ENCODE measurements around the gene ANKRD12. TPM values are rescaled to one million over a fixed set of nuclear protein-coding genes. Genes with fewer than 3 reads are reported as not detected.

ANKRD12 gene
- total RNA-seq, 1 experiment from 2014 or later = 31.6 TPM

- no peak overlapping the region for H2AFZ ChIP-seq
- no peaks in the 10 kb centered on the region for H3K27me3 ChIP-seq (ENCODE audit: insufficient read depth, low read depth)
- H3K4me3 ChIP-seq = no peak overlapping the region
- no peak for DNase-seq
- ChIA-PET POLR2A (ENCODE audit: unreplicated experiment) (no interaction called here), CTCF (interaction anchor here (0.6 kb wide), 1 partner anchor 34 kb away, joined by 4 read pairs; no protein-coding TSS in a partner anchor)
- H3F3A ChIP-seq (ENCODE audit: insufficient read depth, low read depth) = peaks cover 18% of the 10 kb centered on the region
- H3K9me3 ChIP-seq (ENCODE audit: insufficient read depth, low read depth) = no peaks in the 10 kb centered on the region
- BruUV-seq (replicated peaks) = no TSS peak
- peaks cover 11% of the 10 kb centered on the region for H4K20me1 ChIP-seq (ENCODE audit: insufficient read depth)
- H3K79me2 ChIP-seq (ENCODE audit: low read depth) = peaks cover 45% of the 10 kb centered on the region
- TF ChIP-seq EZH2 (IDR thresholded peaks at IDR 0.05; ENCODE audit: low read depth) = no peak
- intact Hi-C loops (cut with micrococcal nuclease; ENCODE audit: unreplicated experiment) = no loop called here
- peaks cover 49% of the 10 kb centered on the region for H3K36me3 ChIP-seq (ENCODE audit: low read depth)
- H3K9me2 ChIP-seq (ENCODE audit: insufficient read depth) = no peaks in the 10 kb centered on the region
- no peak overlapping the region for H3K27ac ChIP-seq
- no peaks in the 10 kb centered on the region for H3K4me1 ChIP-seq (replicated peaks; ENCODE audit: insufficient read depth)
- no peak overlapping the region for H3K4me2 ChIP-seq
These were observed 11.8 kb upstream of the ANKRD12 start for GRCh38 chr18:9124824-9125223.

DNA sequence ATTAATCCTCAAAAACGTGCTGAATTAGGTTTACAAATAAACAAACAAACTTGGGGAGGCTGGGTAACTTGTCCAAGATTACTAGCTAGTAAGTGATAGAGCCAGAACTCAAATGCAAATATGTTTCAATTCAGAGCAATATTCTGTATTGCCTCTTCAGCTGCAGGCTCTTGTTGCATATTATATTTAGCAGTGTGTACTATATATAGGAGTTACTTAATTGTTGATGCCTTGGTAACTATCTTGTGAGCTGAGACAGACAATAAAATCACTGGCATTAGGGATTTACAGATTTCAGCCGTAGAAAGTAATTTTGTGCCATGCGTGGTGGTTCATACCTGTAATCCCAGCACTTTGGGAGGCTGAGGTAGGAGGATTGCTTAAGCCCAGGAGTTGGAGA lies 10.2 kb upstream of the ANKRD12 start:
- POLR2A ChIA-PET (ENCODE audit: unreplicated experiment) = no interaction called here
- intact Hi-C loops (cut with micrococcal nuclease; ENCODE audit: unreplicated experiment) = no loop called here

GRCh38 chr18:9130195-9130594 lies 6.4 kb upstream of the ANKRD12 start:
- ChIA-PET POLR2A (ENCODE audit: unreplicated experiment) (no interaction called here), CTCF (no interaction called here)
- no peak for DNase-seq
- H3K4me1 ChIP-seq (replicated peaks; ENCODE audit: insufficient read depth) = peaks cover 32% of the 10 kb centered on the region
- BruUV-seq (replicated peaks) = no TSS peak
- no peaks in the 10 kb centered on the region for H3K9me3 ChIP-seq (ENCODE audit: insufficient read depth, low read depth)
- peaks cover 40% of the 10 kb centered on the region for H3F3A ChIP-seq (ENCODE audit: insufficient read depth, low read depth)
- peaks cover 12% of the 10 kb centered on the region; the same call in 1 of the 2 replicates for H4K20me1 ChIP-seq (ENCODE audit: insufficient read depth)
- H3K4me2 ChIP-seq = no peak overlapping the region
- no peaks in the 10 kb centered on the region for H3K9me2 ChIP-seq (ENCODE audit: insufficient read depth)
- H3K4me3 ChIP-seq = no peak overlapping the region
- H3K36me3 ChIP-seq (ENCODE audit: low read depth) = peaks cover 37% of the 10 kb centered on the region
- no peak overlapping the region for H3K27ac ChIP-seq
- H3K27me3 ChIP-seq (ENCODE audit: insufficient read depth, low read depth) = no peaks in the 10 kb centered on the region
- TF ChIP-seq, protein P1, sequence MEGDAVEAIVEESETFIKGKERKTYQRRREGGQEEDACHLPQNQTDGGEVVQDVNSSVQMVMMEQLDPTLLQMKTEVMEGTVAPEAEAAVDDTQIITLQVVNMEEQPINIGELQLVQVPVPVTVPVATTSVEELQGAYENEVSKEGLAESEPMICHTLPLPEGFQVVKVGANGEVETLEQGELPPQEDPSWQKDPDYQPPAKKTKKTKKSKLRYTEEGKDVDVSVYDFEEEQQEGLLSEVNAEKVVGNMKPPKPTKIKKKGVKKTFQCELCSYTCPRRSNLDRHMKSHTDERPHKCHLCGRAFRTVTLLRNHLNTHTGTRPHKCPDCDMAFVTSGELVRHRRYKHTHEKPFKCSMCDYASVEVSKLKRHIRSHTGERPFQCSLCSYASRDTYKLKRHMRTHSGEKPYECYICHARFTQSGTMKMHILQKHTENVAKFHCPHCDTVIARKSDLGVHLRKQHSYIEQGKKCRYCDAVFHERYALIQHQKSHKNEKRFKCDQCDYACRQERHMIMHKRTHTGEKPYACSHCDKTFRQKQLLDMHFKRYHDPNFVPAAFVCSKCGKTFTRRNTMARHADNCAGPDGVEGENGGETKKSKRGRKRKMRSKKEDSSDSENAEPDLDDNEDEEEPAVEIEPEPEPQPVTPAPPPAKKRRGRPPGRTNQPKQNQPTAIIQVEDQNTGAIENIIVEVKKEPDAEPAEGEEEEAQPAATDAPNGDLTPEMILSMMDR (conservative IDR thresholded peaks at IDR 0.05) = no peak
- TF ChIP-seq EZH2 (IDR thresholded peaks at IDR 0.05; ENCODE audit: low read depth) = no peak
- no peak overlapping the region for H2AFZ ChIP-seq
- intact Hi-C loops (cut with micrococcal nuclease; ENCODE audit: unreplicated experiment) = loop anchor here (10.0 kb wide), 1 partner anchor 555 kb away; no protein-coding TSS in a partner anchor
- peaks cover 25% of the 10 kb centered on the region for H3K79me2 ChIP-seq (ENCODE audit: low read depth)

More for the DNA sequence above, 10.2 kb upstream of the ANKRD12 start:
- Histone ChIP-seq H3K9me3 (ENCODE audit: insufficient read depth, low read depth) (no peaks in the 10 kb centered on the region), H3K27ac (no peak overlapping the region), H2AFZ (no peak overlapping the region), H4K20me1 (ENCODE audit: insufficient read depth) (peaks cover 10% of the 10 kb centered on the region; the same call in 1 of the 2 replicates), H3K9me2 (ENCODE audit: insufficient read depth) (no peaks in the 10 kb centered on the region), H3K4me3 (no peak overlapping the region), H3K4me2 (no peak overlapping the region), H3K79me2 (ENCODE audit: low read depth) (peaks cover 33% of the 10 kb centered on the region), H3F3A (ENCODE audit: insufficient read depth, low read depth) (peaks cover 26% of the 10 kb centered on the region), H3K4me1 (replicated peaks; ENCODE audit: insufficient read depth) (no peaks in the 10 kb centered on the region), H3K36me3 (ENCODE audit: low read depth) (peaks cover 51% of the 10 kb centered on the region), H3K27me3 (ENCODE audit: insufficient read depth, low read depth) (no peaks in the 10 kb centered on the region)
- BruUV-seq (replicated peaks) = no TSS peak
- no peak for DNase-seq
- CTCF ChIA-PET = interaction anchor here (0.6 kb wide), 1 partner anchor 529 kb away, joined by 4 read pairs; no protein-coding TSS in a partner anchor
- TF ChIP-seq, protein P1 (conservative IDR thresholded peaks at IDR 0.05) = no peak
- TF ChIP-seq EZH2 (IDR thresholded peaks at IDR 0.05; ENCODE audit: low read depth) = no peak

- intact Hi-C loops (cut with micrococcal nuclease; ENCODE audit: unreplicated experiment) = loop anchor here (10.0 kb wide), 1 partner anchor 554 kb away; no protein-coding TSS in a partner anchor
- POLR2A ChIA-PET (ENCODE audit: unreplicated experiment) = no interaction called here
- H4K20me1 ChIP-seq (ENCODE audit: insufficient read depth) = peaks cover 12% of the 10 kb centered on the region; the same call in 1 of the 2 replicates
These were observed 5.8 kb upstream of the ANKRD12 start for GRCh38 chr18:9130806-9131205.

More at GRCh38 chr18:9130806-9131205, 5.8 kb upstream of the ANKRD12 start:
- no peak for DNase-seq
- Histone ChIP-seq H2AFZ (no peak overlapping the region), H3K4me1 (replicated peaks; ENCODE audit: insufficient read depth) (peaks cover 37% of the 10 kb centered on the region), H3F3A (ENCODE audit: insufficient read depth, low read depth) (peaks cover 42% of the 10 kb centered on the region), H3K36me3 (ENCODE audit: low read depth) (peaks cover 37% of the 10 kb centered on the region), H3K9me2 (ENCODE audit: insufficient read depth) (no peaks in the 10 kb centered on the region), H3K79me2 (ENCODE audit: low read depth) (peaks cover 20% of the 10 kb centered on the region), H3K4me3 (no peak overlapping the region), H3K27ac (no peak overlapping the region), H3K9me3 (ENCODE audit: insufficient read depth, low read depth) (no peaks in the 10 kb centered on the region), H3K4me2 (no peak overlapping the region), H3K27me3 (ENCODE audit: insufficient read depth, low read depth) (no peaks in the 10 kb centered on the region)
- TF ChIP-seq EZH2 (IDR thresholded peaks at IDR 0.05; ENCODE audit: low read depth) = no peak
- TF ChIP-seq, protein P1 (conservative IDR thresholded peaks at IDR 0.05) = no peak
- no TSS peak for BruUV-seq (replicated peaks)
- CTCF ChIA-PET = no interaction called here

All from PC-9 (cell line).